Tibial nerve (tissue), 4 donors: ENCODE measurements around the gene FBXO8. TPM values are rescaled to one million over a fixed set of nuclear protein-coding genes. Genes with fewer than 3 reads are reported as not detected.
A peak's percentile ranks its signal among the peaks of the same experiment; 100 is the strongest.

Source experiments
- DNase-seq, 2 donors: peaks; one replicate each; pipeline ENCODE4 v3.0.0-alpha.2; 2019; ENCODE audit warnings: low spot score in 2 of 2
- H3K27ac ChIP-seq, 4 donors: fragments of 200-600 bp; sonication (generic) in 3 of 4; one replicate each; pipeline ENCODE4 v1.5.1; 2017 to 2019; ENCODE audit warnings: mild to moderate bottlenecking in 1 of 4
- H3K27me3 ChIP-seq, 2 donors: fragments of 200-600 bp; sonication (generic) in 1 of 2; one replicate each; pipeline versions ENCODE4 v1.5.1 to v1.6.0; 2017 to 2019
- H3K36me3 ChIP-seq, 3 donors: fragments of 200-600 bp; sonication (generic); one replicate each; pipeline ENCODE4 v1.5.1; 2018 to 2019
- H3K4me1 ChIP-seq, 4 donors: fragments of 200-600 bp; sonication (generic) in 3 of 4; one replicate each; pipeline ENCODE4 v1.5.1; 2017 to 2019
- H3K4me3 ChIP-seq, 4 donors: fragments of 200-600 bp; sonication (generic) in 3 of 4; one replicate each; pipeline ENCODE4 v1.5.1; 2017 to 2019; ENCODE audit warnings: mild to moderate bottlenecking in 1 of 4, moderate library complexity in 1 of 4
- H3K9me3 ChIP-seq, 4 donors: fragments of 200-600 bp; sonication (generic) in 3 of 4; one replicate each; pipeline ENCODE4 v1.5.1; 2017 to 2019
- EP300 ChIP-seq, 2 donors: sonication (generic); formaldehyde crosslinking; IDR thresholded peaks; one replicate each; pipeline ENCODE4 v1.6.1; 2017; ENCODE audit warnings: antibody characterized with exemption in 2 of 2, mild to moderate bottlenecking in 1 of 2
- POLR2A ChIP-seq, 2 donors: fragments of 450-650 bp; IDR thresholded peaks; one replicate each; pipeline ENCODE4 v1.6.1; 2017; ENCODE audit warnings: antibody characterized with exemption in 2 of 2, mild to moderate bottlenecking in 2 of 2, moderate library complexity in 2 of 2
- WGBS, 2 donors: methylation state at CpG; one replicate each; pipeline ENCODE4 v1.1.5; 2018; 5-methylcytosine and 5-hydroxymethylcytosine counted together
- total RNA-seq, 4 donors: library from RNA; depleted of rRNA; stranded (reverse); fragments of >200 nt; gene quantifications; one replicate each; pipeline ENCODE4 v1.1.0, GENCODE V29; 2016
- TF ChIP-seq, protein P1 (sequence below), 5 experiments: fragments of 200-600 bp in 3 of 5; fragments of 450-650 bp in 2 of 5; sonication (generic) in 3 of 5; IDR thresholded peaks; one replicate each; pipeline ENCODE4 v1.5.1; 2016 to 2019; ENCODE audit warnings: antibody characterized with exemption in 5 of 5, mild to moderate bottlenecking in 3 of 5, moderate library complexity in 2 of 5

The FBXO8 gene
- total RNA-seq, 4 donors from 2014 or later: 25.3 to 34.3 (median 30.3) TPM

DNA sequence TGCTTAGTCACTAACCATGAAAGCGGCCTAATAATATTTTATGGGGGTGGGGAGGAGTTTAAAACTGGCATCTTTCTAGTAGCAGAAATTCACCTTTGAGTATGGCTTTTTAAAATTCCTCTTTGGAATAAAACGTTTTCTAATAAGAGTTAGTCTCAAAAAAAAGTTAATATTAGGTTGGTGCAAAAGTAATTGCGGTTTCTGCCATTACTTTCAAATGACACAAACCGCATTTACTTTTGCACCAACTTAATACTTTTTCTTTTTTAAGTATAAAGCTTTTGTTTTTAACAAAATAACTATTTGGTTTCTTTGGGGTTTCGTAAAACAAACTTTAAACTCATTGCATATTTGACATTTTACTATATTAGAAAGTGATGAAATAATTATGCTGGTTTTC, 68.4 kb downstream of the FBXO8 start:
- H3K36me3 ChIP-seq: no peaks in the 10 kb centered on the region
- WGBS, 2 donors: 26 to 32% methylated on average over 5 of the region's 5 CpGs
- no peaks in the 10 kb centered on the region for H3K9me3 ChIP-seq
- H3K27me3 ChIP-seq: peaks cover 9 to 100% of the 10 kb centered on the region in 2 donors
- no peak for DNase-seq
- TF ChIP-seq EP300 (IDR thresholded peaks at IDR 0.05): no peak
- TF ChIP-seq POLR2A (IDR thresholded peaks at IDR 0.05): no peak
- TF ChIP-seq, protein P1, sequence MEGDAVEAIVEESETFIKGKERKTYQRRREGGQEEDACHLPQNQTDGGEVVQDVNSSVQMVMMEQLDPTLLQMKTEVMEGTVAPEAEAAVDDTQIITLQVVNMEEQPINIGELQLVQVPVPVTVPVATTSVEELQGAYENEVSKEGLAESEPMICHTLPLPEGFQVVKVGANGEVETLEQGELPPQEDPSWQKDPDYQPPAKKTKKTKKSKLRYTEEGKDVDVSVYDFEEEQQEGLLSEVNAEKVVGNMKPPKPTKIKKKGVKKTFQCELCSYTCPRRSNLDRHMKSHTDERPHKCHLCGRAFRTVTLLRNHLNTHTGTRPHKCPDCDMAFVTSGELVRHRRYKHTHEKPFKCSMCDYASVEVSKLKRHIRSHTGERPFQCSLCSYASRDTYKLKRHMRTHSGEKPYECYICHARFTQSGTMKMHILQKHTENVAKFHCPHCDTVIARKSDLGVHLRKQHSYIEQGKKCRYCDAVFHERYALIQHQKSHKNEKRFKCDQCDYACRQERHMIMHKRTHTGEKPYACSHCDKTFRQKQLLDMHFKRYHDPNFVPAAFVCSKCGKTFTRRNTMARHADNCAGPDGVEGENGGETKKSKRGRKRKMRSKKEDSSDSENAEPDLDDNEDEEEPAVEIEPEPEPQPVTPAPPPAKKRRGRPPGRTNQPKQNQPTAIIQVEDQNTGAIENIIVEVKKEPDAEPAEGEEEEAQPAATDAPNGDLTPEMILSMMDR (IDR thresholded peaks at IDR 0.05): no peak
- H3K4me1 ChIP-seq: peaks cover 0 to 55% (median 24%) of the 10 kb centered on the region in 4 donors
- no peak overlapping the region for H3K27ac ChIP-seq
- no peak overlapping the region for H3K4me3 ChIP-seq

DNA sequence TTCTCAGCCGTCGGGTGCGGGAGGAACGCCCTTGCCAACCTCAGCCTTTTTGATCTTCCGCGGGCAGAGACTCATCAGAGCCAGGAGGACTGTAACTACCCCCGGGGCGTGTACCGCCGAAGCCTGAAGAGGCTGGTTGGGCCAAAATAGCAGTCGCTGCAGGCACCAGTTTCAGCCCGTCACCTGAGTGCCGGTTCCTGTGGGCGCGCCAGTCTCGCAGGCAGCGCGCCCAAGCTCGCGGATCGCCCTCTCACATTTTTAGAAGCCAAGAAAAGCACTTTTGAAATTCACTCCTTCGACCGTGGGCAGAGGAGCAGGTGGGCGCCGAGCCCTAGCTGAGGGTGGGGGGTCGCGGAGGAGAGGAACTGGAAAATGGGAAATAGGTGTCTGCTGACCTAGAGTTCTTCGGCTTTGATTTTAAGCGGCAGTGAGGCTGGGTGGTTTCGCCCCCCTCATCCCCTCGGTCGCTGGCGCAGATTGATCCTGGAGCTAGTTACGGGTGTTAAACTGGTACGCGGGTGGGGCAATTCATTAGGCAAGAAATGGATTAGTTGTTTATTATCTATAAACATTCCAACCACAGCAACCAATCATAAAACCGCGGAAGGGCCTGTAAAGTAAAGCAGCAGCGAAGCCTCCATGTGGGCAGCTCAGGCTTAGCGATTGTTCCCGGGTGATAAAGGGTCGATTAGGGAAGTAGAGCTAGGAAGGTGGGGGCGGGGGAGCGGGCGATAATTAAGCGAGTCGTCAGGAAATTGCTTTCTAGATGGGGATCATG, 69.2 kb downstream of the FBXO8 start:
- Histone ChIP-seq H3K36me3 (no peaks in the 10 kb centered on the region), H3K27me3 (peaks cover 9 to 100% of the 10 kb centered on the region in 2 donors), H3K9me3 (no peaks in the 10 kb centered on the region), H3K4me1 (peaks cover 0 to 55% (median 24%) of the 10 kb centered on the region in 4 donors), H3K27ac (no peak overlapping the region), H3K4me3 (peak overlapping the region in 2 of 4 donors; percentile 13 to 21)
- DNase-seq: no peak
- 7 to 9% methylated on average over 42 to 44 of the region's 47 CpGs for WGBS, 2 donors
- no peak for TF ChIP-seq EP300 (IDR thresholded peaks at IDR 0.05)
- TF ChIP-seq, protein P1 (IDR thresholded peaks at IDR 0.05): no peak
- TF ChIP-seq POLR2A (IDR thresholded peaks at IDR 0.05): no peak

DNA sequence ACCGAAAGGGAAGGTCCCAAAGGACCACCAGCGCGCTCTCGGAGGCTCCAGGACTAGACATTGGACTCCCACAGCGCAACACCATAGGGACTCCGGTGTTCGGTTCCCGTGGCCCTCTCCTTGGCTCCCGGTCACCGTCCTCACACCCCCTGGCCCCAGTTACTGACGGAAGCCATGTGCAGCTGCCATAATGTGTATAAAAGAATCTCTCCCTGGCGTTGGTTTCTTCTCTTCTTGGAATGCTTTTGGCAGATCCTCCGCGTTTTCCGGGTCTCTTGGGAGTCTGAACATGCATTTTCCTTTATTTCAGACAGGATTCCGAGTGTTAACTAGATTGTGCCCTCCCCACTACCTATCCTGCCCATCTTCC, 69.8 kb downstream of the FBXO8 start:
- no peak for TF ChIP-seq POLR2A (IDR thresholded peaks at IDR 0.05)
- no peak for TF ChIP-seq EP300 (IDR thresholded peaks at IDR 0.05)
- TF ChIP-seq, protein P1 (IDR thresholded peaks at IDR 0.05): no peak
- H3K27me3 ChIP-seq: peaks cover 9 to 100% of the 10 kb centered on the region in 2 donors
- 4 to 6% methylated on average over 16 of the region's 16 CpGs for WGBS, 2 donors
- no peaks in the 10 kb centered on the region for H3K9me3 ChIP-seq
- H3K4me3 ChIP-seq: peak overlapping the region in 2 of 4 donors; percentile 13 to 21
- no peaks in the 10 kb centered on the region for H3K36me3 ChIP-seq
- peaks cover 0 to 55% (median 24%) of the 10 kb centered on the region in 4 donors for H3K4me1 ChIP-seq
- DNase-seq: no peak
- no peak overlapping the region for H3K27ac ChIP-seq

DNA sequence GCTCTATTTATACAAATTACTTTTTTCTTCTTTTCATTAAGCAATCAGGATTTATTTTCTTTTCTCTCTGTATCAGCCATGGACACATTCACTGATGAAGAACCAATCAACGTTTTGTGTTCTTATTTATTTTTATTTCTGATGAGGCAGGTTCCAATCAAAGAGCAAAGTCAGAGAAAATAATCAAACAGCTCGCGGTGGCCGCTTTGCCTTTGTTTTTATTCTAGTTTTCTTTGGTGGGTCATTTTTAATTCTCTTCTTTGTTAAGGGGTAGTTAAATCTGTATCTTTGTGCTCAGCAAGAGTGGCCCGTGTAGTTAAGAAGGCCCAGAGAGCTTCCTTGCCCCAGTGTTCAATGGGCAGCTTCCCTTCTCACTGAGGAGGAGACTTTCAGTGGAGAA, 71.4 kb downstream of the FBXO8 start:
- no peak overlapping the region for H3K27ac ChIP-seq
- no peaks in the 10 kb centered on the region for H3K9me3 ChIP-seq
- no peak for DNase-seq
- peaks cover 0 to 40% (median 12%) of the 10 kb centered on the region in 4 donors for H3K4me1 ChIP-seq
- H3K4me3 ChIP-seq: no peak overlapping the region
- 12 to 28% methylated on average over 5 of the region's 5 CpGs for WGBS, 2 donors
- H3K36me3 ChIP-seq: no peaks in the 10 kb centered on the region
- no peak for TF ChIP-seq POLR2A (IDR thresholded peaks at IDR 0.05)
- TF ChIP-seq, protein P1 (IDR thresholded peaks at IDR 0.05): no peak
- TF ChIP-seq EP300 (IDR thresholded peaks at IDR 0.05): no peak
- H3K27me3 ChIP-seq: peaks cover 7 to 93% of the 10 kb centered on the region in 2 donors

DNA sequence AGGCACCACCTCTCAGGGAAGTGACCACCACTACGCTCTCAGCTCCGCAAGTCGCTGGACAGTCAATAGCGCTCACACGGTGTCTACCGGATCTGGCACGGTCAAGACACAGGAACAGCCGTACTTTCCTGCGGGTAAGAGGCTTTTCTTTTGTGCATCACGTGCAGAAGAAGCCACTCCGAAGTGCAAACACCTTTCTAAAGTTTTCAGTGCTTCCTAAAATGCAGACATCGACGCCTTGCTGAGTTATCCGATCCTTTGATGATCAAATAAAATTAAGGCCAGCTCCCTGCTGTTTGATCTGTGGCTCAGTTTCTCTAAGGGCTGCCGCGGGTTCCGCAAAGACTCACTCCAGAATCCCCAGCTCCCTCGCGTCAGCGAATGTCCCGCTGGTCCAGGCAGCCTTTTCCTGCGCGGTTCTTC, 71.8 kb downstream of the FBXO8 start:
- TF ChIP-seq POLR2A (IDR thresholded peaks at IDR 0.05): no peak
- TF ChIP-seq, protein P1 (IDR thresholded peaks at IDR 0.05): no peak
- no peak for TF ChIP-seq EP300 (IDR thresholded peaks at IDR 0.05)
- Histone ChIP-seq H3K27ac (no peak overlapping the region), H3K4me1 (peaks cover 0 to 36% (median 10%) of the 10 kb centered on the region in 4 donors), H3K4me3 (no peak overlapping the region), H3K36me3 (no peaks in the 10 kb centered on the region), H3K9me3 (no peaks in the 10 kb centered on the region), H3K27me3 (peaks cover 7 to 89% of the 10 kb centered on the region in 2 donors)
- no peak for DNase-seq
- 14 to 19% methylated on average over 23 of the region's 23 CpGs for WGBS, 2 donors
